RPMI8226 (cell line): ENCODE data around the gene ADAMTS15.

Experiments used
- DNase-seq: peaks from one replicate; pipeline ENCODE4 v3.0.0-alpha.2; 2015

ADAMTS15 gene

DNA sequence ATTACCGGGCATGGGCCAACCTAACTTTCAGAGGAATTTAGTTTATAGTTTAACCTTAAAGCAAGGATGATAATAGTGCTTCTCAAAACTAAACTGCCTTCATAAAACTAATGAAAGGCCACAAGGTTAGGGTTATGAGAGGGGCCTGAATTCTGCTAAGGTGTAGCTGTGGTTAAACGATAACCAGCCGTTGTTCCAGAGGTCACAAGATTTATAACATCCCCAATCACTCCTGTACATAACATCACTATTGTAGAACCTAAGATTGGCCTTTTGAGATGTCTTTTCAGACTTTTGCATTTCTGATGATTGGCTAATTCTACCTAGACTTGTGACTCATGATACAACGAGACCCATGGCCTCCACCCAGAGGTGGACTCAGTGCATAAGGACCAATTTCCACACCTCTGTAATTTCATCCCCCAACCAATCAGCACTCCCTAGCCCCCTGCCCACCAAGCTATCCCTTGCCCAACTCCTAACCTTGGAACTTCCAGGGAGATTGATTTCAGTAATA lies 69.8 kb downstream of the ADAMTS15 start:
- no peak for DNase-seq

DNA sequence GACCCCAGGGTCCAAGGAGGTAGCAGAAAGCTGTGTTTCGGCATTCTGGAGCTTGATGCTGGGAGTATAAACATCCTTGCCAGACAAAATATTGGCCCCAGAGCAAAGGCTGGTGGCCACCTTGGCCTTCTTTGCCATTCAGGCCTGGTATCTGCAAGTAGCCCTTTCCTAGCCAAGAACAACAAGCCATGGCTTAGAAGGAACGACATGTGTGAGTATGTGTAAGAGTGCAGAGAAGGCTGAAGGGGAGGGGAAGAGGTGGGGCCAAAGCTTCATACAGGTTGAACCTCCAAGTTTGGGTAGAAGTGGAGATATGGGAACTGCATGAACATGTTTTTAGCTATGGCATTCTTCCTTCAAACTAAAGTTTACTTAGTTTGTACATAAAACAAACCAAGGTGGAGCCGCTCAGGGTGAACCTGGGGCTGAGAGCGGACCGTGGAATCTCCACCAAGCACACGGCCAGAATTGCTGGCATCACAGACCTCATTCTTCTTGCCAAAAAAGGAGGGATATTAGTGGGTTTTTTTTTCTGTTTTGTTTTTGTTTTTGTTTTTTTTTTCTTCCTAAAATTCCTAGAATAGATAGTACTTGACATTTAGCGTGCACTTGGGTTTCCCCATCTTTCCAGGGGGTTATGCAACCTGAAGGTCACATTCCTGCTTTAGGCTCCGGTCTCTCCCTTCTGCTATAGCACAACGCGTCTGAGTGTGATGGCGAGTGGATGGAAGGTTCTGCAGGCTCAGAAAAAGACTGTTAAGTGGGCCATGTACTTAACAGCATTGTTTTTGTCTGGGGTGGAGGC lies 70.9 kb downstream of the ADAMTS15 start:
- no peak for DNase-seq

DNA sequence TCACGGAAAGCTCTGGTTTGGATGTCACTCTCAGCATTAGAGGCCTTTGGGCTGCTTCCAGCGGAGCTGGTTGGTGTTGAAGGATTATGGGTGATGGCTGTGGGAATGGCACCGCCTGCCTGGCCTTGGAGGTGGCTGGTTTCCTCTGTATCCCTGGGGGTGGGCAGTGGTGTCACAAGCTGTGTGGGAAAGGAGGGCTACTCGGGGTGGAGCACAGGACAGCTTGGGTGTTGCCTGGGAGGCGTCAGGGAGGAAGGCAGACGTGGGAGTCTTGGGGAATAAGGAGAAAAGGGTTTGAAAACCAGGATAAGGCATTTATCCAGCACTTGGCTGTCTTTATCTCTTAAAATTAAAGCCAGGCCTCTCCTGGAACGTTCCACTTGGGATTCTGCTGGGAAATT lies 71.8 kb downstream of the ADAMTS15 start:
- no peak for DNase-seq

DNA sequence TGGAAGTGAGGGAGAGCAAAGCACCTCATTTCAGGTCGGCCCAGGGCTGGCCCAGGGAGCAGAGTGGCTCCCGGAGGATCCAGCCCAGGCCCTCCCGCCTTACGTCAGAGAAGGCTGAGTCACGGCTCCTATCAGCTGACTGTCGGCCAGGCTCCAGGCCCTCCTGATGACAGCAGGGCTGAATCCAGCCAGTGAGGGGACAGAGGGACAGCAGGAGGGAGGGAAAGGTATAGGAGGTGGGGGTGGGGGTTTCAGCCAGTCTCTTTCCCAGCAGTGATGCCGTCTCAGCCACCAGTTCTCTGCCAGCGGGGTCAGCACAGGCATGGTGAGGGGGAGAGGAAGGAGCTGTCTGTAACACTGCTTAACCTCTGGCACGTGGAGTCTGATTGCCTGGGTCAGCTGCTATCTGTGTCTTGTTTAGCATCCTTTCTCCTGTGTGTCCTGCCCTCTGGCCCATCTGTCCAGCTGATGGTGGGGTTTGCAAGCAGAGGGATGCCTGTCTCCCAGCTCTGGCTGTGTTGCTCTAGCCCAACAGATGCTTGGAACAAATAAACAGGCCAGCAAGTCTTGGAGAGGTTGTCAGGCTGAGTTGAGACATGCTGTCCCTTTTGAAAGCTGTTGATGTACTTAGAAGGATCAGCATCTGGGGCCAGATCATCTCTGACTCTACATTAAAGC lies 74.0 kb downstream of the ADAMTS15 start:
- no peak for DNase-seq

DNA sequence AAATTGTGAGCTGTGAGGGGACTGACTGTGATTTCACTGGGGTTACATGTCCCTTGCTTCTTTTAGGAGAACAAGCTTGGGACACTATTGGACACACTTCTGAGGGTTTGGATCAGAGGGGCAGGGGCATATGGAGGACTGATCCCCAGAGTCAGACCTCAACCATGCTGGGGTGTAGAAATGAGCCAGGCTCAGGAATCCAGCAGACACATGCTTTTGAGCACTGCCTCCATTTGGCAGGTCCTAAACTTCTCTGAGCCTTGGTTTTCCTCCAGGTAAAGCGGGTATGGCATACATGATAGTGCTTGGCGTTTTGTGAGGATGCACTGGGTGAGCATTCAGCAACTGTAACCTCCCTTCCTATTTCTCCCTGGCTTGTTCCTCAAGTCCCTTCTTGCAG lies 74.7 kb downstream of the ADAMTS15 start:
- no peak for DNase-seq

DNA sequence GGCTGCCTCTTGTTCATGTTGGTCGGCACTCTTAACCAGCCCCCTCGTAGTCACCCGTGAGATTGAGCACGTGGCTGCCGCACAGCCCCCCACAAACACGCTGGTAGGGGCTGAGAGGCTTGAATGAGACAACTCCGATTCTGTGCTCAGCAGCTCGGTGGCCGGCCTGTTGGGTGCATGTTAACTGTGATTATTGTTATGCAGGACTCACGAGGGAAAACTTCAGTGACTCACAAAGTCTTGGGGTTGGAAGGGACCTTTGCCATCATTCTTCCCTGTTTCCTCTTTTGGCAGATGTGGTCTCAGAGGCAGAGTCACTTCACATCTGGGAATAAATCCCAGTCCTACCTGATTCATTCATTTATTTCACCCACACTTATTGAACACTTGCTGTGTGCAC lies 75.2 kb downstream of the ADAMTS15 start:
- no peak for DNase-seq

DNA sequence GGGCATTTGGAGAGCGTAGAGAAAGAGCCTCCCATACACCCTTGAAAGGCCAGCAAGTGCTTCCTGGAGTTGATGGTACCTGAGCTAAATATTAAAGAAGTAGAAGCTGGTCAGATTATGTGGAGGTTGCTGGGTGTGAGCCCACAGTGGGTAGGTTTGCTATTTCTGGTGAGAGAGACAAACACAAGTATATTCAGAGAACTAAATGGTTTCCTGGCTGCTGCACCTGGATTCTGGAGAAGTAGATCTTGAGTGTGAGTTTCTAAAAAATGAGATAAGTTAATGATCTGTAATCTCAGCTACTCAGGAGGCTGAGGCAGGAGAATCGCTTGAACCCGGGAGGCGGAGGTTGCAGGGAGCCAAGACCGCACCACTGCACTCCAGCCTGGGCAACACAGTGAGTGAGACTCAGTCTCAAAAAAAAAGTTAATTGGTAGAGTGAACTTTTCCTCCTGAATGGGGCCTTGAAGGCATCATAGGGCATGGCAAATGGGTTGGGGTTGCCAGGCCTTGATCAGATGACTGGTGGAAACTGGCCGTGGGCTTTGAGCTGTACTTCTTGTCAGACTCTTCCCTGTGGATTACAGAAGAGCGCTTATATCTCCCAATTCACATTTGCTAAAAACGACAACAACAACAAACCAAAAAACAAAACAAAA lies 75.8 kb downstream of the ADAMTS15 start:
- no peak for DNase-seq

DNA sequence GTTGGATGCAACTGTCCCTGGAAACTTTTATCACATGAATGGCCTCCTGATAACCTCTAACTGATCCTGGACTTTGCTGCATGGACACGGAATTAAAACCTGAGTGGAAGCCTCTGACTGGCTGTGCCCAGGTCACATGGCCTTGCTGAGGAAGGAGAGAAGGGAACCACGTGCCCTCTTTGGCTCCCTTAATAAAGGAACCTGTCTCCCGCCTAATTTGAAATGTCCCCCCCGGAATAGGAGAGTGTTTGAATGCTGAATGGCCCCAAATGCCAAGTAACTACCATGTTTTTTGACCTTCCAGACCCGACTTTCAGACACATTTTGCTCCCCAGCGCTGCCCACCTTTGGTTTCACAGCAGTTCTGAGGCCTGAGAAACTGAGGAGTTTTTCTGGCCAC lies 76.9 kb downstream of the ADAMTS15 start:
- no peak for DNase-seq
